ENCODE data around the gene SOHLH1.
A peak's percentile ranks its signal among the peaks of the same experiment; 100 is the strongest.

The SOHLH1 gene

DNA sequence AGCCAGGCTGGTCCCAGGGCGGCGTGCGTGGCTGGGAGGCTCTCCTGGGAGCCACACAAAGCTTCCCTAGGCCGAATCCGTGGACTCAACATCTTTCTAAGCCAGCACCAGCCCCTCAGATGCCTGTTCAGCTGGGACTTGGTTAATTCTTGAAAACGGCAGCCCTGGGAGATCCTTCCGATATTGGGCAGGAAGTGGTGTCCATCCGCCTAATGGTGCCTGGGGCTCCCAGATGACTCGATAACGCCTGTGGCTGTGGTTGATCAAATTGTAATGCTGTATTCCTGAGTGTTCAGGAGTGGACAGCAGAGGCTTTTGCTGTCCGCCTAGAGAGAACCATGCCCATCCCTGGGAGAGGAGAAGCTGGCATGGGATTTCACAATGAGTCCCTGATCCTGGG, 16.8 kb upstream of the SOHLH1 start:
- H3K27ac ChIP-seq, result no peak overlapping the region
- TF ChIP-seq, protein P1, sequence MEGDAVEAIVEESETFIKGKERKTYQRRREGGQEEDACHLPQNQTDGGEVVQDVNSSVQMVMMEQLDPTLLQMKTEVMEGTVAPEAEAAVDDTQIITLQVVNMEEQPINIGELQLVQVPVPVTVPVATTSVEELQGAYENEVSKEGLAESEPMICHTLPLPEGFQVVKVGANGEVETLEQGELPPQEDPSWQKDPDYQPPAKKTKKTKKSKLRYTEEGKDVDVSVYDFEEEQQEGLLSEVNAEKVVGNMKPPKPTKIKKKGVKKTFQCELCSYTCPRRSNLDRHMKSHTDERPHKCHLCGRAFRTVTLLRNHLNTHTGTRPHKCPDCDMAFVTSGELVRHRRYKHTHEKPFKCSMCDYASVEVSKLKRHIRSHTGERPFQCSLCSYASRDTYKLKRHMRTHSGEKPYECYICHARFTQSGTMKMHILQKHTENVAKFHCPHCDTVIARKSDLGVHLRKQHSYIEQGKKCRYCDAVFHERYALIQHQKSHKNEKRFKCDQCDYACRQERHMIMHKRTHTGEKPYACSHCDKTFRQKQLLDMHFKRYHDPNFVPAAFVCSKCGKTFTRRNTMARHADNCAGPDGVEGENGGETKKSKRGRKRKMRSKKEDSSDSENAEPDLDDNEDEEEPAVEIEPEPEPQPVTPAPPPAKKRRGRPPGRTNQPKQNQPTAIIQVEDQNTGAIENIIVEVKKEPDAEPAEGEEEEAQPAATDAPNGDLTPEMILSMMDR (conservative IDR thresholded peaks at IDR 0.05), result no peak

DNA sequence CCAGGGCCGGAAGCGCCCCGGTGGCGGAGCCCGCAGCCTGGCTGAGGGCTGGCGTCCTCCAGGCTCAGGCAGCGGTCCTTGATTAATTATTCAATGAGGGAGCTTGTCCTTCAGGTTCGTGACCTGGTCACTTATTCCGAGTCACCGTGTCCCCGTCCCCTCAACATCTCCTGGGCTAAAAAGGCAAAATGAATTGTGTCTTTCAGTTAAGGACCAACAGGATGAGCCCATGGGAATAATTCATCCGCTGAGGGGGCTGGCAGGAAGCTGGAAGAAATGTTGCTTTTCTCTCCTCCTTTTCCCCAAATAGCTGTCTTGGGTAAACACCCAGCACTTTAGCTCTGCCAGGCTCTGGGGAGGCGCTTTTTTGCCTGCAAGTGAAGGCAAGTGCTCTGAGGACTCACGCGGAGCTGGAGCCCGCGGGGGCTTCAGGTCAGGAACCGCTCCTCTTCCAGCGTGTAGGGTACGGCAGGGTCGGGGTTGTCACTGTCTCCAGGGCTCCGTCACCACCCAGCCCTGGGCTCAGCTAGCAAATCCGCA, 15.8 kb upstream of the SOHLH1 start:
- H3K27ac ChIP-seq, result peak overlapping the region; percentile 50; the same call in 1 of the 2 replicates
- TF ChIP-seq, protein P1 (conservative IDR thresholded peaks at IDR 0.05), result no peak

DNA sequence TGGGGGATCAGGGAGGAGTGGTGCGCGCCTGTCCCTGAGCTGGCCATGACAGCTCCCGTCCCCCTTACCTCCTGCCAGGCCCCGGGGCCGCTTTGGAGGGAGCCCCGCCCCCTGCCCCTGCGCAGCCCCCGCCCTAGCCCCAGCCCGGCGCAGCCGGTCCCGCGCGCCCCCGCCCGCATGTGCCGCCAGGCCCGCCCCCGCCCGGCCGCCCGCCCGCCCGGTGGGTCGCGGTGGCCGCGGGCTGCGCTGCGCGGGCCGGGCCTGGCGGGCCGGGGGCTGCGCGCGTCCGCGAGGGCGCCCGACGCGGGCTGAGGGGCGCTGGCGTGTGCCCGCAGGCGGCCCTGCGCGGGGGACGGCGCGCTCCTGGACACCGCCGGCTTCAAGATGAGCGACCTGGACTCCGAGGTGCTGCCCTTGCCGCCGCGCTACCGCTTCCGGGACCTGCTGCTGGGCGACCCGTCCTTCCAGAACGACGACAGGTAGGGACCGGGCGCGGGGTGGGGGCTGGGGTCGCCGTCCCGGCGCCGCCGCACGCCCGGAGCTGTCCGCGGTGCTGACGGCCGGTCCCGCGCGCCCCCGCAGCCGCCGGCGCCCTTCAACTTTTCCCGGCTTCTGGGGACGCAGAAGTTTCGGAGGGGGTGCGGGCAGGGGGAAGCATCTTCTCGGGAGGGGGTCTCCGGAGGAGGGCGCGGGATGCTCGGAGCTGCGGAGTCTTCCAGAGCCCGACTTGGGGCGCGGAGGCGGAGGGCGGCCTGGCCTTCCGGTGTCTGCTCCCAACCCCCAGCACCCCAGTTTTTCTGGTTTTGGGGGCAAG, 15.2 kb upstream of the SOHLH1 start:
- peak overlapping the region; percentile 50; the same call in 1 of the 2 replicates for H3K27ac ChIP-seq
- TF ChIP-seq, protein P1 (conservative IDR thresholded peaks at IDR 0.05), result no peak

DNA sequence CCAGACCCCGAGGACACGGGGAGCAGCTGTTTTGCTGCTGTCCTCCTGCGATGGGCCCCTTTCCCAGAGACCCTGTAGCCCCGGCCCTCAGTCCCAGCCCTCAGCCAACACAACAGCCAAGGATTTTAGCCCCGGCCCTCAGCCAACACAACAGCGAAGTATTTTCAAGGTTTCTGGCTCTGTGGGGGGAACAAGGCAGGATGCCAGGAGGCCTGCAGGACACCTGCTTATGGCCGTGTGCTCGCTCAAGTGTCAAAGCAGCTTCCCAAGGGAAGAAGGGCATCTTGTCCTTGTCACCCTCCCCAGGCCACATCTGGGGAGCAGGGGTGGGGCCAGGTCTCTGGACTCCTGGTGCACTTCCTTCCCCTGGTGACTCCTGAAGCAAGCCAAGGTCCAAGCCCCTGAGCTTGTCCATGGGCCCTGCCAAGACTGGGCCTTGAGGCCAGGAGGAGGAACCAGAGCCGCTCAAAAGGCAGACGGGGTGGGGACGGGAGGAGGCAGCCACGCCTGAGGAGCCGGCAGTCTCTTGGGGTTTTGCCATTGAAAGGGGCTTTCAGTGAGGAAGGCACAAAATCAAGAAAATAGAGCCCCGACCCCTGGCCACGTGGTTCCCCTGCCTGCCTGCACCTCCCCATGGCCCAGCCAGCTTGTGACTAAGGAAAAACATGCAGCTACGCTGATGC, 13.5 kb upstream of the SOHLH1 start:
- TF ChIP-seq, protein P1 (conservative IDR thresholded peaks at IDR 0.05), result no peak
- H3K27ac ChIP-seq, result no peak overlapping the region

DNA sequence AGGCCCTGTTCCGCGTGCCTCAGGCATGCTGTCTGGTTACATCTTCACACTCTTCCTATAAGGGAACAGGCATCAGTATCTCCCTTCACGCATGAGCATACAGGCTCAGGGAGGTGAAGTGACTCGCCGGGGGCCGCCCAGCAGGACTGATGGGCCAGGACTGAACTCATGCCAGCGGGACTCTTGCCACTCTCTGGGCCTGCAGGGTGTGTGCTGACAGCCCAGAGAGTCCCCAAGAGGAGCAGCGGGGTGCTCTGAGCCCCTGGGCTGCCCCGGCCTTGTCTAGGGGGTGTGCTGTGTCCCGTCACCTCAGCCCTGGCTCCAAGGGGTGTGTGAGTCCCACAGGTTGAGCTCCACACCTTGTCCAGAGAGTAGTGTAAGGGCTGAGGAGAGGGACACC, 12.6 kb upstream of the SOHLH1 start:
- TF ChIP-seq, protein P1 (conservative IDR thresholded peaks at IDR 0.05), result no peak
- H3K27ac ChIP-seq, result no peak overlapping the region

DNA sequence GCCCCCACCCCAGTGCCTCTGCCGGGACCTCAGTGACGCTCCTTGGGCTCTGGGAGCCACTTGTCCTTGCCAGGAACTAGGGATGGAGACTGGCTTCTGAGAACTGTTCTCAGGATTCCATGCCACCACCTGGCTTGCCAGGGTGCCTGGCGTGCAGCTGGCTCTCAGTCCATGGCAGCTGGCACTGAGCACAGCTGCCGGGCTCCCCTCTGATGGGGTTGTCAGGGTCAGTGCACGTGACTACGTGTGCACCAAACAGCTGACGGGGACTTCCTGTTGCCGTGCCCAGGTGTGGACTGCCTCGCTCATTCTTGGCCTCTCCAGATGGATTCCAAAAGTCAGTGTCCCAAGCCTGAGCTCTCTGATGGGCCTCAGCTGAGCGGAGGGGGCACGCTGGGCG, 12.1 kb upstream of the SOHLH1 start:
- H3K27ac ChIP-seq, result no peak overlapping the region
- TF ChIP-seq, protein P1 (conservative IDR thresholded peaks at IDR 0.05), result no peak

DNA sequence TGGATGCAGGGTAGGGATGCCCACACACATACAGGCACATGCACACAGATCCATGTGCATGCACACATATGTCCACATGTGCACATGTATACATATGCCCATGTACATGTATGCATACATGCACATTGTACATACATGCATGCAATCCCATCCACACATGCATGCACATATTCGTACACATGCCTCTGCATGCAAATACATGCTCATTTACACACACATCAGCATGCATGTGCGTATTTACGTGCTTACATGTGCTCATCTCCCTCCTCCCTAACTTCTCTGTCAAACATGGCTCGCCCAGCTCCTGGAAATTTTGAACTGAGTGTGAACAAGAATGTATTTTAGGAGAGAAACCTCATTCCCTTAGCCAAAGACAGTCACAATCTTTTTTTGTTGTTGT, 8.9 kb upstream of the SOHLH1 start:
- TF ChIP-seq, protein P1 (conservative IDR thresholded peaks at IDR 0.05), result no peak
- no peak overlapping the region for H3K27ac ChIP-seq
